Common myeloid progenitor, CD34-positive (primary cell): ENCODE data around the gene OR6X1.

Source experiments
- CTCF ChIA-PET: fragments of 350-600 bp; sonication (Branson Sonifier 250); formaldehyde crosslinking; loops from one replicate; lab custom pipeline; 2021; ENCODE audit warnings: antibody characterized with exemption; lab: Charles Lee
- POLR2A ChIA-PET: fragments of 350-600 bp; sonication (Branson Sonifier 250); formaldehyde crosslinking; loops from one replicate; lab custom pipeline; 2021; ENCODE audit warnings: antibody characterized with exemption; lab: Charles Lee
- DNase-seq, 3 donors: peaks; one replicate each; pipeline versions ENCODE4 v3.0.0 to v3.0.0-alpha.2; 2013
- H3K27ac ChIP-seq, 2 experiments: 1 replicate in 1 of 2; 2 replicates in 1 of 2; pipeline ENCODE4 v1.7.0; 2013; ENCODE audit warnings: inconsistent platforms in 2 of 2, low read length in 2 of 2, mild to moderate bottlenecking in 2 of 2, low read depth in 1 of 2, moderate library complexity in 1 of 2; ENCODE audit not compliant: severe bottlenecking in 2 of 2, insufficient read depth in 1 of 2, poor library complexity in 1 of 2
- H3K27me3 ChIP-seq, 5 experiments: replicated peaks in 2 of 5; 1 replicate in 3 of 5; 2 replicates in 2 of 5; pipeline versions ENCODE4 v1.6.1 to v1.7.0; 2013; ENCODE audit warnings: low read length in 4 of 5, mild to moderate bottlenecking in 2 of 5, moderate library complexity in 2 of 5, inconsistent platforms in 1 of 5; ENCODE audit not compliant: insufficient read depth in 5 of 5, control insufficient read depth in 4 of 5
- H3K36me3 ChIP-seq, 4 experiments: 1 replicate in 2 of 4; 2 replicates in 2 of 4; pipeline versions ENCODE4 v1.6.1 to v1.7.0; 2013; ENCODE audit warnings: low read length in 3 of 4, control low read depth in 1 of 4, mild to moderate bottlenecking in 1 of 4; ENCODE audit not compliant: control insufficient read depth in 4 of 4, insufficient read depth in 4 of 4
- H3K4me1 ChIP-seq, 4 experiments: 1 replicate in 3 of 4; 2 replicates in 1 of 4; pipeline versions ENCODE4 v1.6.1 to v1.7.1; 2013; ENCODE audit warnings: low read length in 3 of 4, mild to moderate bottlenecking in 3 of 4, control low read depth in 1 of 4, inconsistent platforms in 1 of 4, moderate library complexity in 1 of 4; ENCODE audit not compliant: control insufficient read depth in 4 of 4, insufficient read depth in 4 of 4; ENCODE audit errors: control extremely low read depth in 1 of 4
- H3K4me3 ChIP-seq, 7 experiments: 1 replicate in 4 of 7; 2 replicates in 3 of 7; pipeline versions ENCODE4 v1.5.1 to v1.7.0; 2013; ENCODE audit warnings: mild to moderate bottlenecking in 7 of 7, low read length in 6 of 7, moderate library complexity in 6 of 7, inconsistent platforms in 2 of 7, low read depth in 2 of 7, control low read depth in 1 of 7; ENCODE audit not compliant: insufficient read depth in 4 of 7, control insufficient read depth in 1 of 7; ENCODE audit errors: extremely low read depth in 1 of 7
- H3K9me3 ChIP-seq, 5 experiments: 1 replicate in 4 of 5; 2 replicates in 1 of 5; pipeline versions ENCODE4 v1.6.1 to v1.7.1; 2013; ENCODE audit warnings: low read length in 4 of 5, mild to moderate bottlenecking in 2 of 5, inconsistent platforms in 1 of 5, low read depth in 1 of 5, moderate library complexity in 1 of 5; ENCODE audit not compliant: control insufficient read depth in 4 of 5, insufficient read depth in 2 of 5; ENCODE audit errors: control extremely low read depth in 1 of 5
- WGBS: methylation state at CpG from one replicate; pipeline ENCODE4 v1.1.5; 2013; ENCODE audit not compliant: insufficient coverage; 5-methylcytosine and 5-hydroxymethylcytosine counted together

Gene OR6X1

GRCh38 chr11:123773026-123773425 is 18.7 kb upstream of the OR6X1 start:
- no peak for DNase-seq
- H3K27ac ChIP-seq = no peak overlapping the region
- no peaks in the 10 kb centered on the region for H3K36me3 ChIP-seq
- WGBS = 100% methylated on average over 1 of the region's 2 CpGs
- H3K27me3 ChIP-seq = peaks cover 0 to 2% (median 0%) of the 10 kb centered on the region in 5 experiments
- H3K4me3 ChIP-seq = no peak overlapping the region
- ChIA-PET POLR2A (no interaction called here), CTCF (no interaction called here)
- peaks cover 0 to 1% (median 0%) of the 10 kb centered on the region in 5 experiments for H3K9me3 ChIP-seq
- no peaks in the 10 kb centered on the region for H3K4me1 ChIP-seq

- ChIA-PET POLR2A (no interaction called here), CTCF (no interaction called here)
- Histone ChIP-seq H3K9me3 (peaks cover 0 to 1% (median 0%) of the 10 kb centered on the region in 5 experiments), H3K27me3 (peaks cover 0 to 2% (median 0%) of the 10 kb centered on the region in 5 experiments), H3K4me3 (no peak overlapping the region), H3K36me3 (no peaks in the 10 kb centered on the region), H3K27ac (no peak overlapping the region), H3K4me1 (no peaks in the 10 kb centered on the region)
- DNase-seq = no peak
- no CpG with 5 or more reads among the region's 3 CpGs for WGBS
These were observed 17.3 kb upstream of the OR6X1 start for GRCh38 chr11:123771664-123772063.

- peaks cover 0 to 1% (median 0%) of the 10 kb centered on the region in 5 experiments for H3K9me3 ChIP-seq
These were observed 16.4 kb upstream of the OR6X1 start for GRCh38 chr11:123770712-123771111.

GRCh38 chr11:123765601-123766000 is 11.3 kb upstream of the OR6X1 start:
- Histone ChIP-seq H3K4me1 (no peaks in the 10 kb centered on the region), H3K36me3 (no peaks in the 10 kb centered on the region), H3K27ac (no peak overlapping the region), H3K4me3 (no peak overlapping the region), H3K27me3 (no peaks in the 10 kb centered on the region), H3K9me3 (peaks cover 0 to 12% (median 3%) of the 10 kb centered on the region in 5 experiments)
- ChIA-PET CTCF (interaction anchor here (1.1 kb wide), 1 partner anchor 54 kb away, joined by 3 read pairs; no protein-coding TSS in a partner anchor), POLR2A (no interaction called here)
- no peak for DNase-seq
- no CpG with 5 or more reads among the region's 1 CpG for WGBS

More at GRCh38 chr11:123770712-123771111, 16.4 kb upstream of the OR6X1 start:
- no peaks in the 10 kb centered on the region for H3K4me1 ChIP-seq
- H3K27ac ChIP-seq = no peak overlapping the region
- no peaks in the 10 kb centered on the region for H3K36me3 ChIP-seq
- CTCF ChIA-PET = no interaction called here
- DNase-seq = no peak
- H3K27me3 ChIP-seq = peaks cover 0 to 2% (median 0%) of the 10 kb centered on the region in 5 experiments
- POLR2A ChIA-PET = no interaction called here
- H3K4me3 ChIP-seq = no peak overlapping the region

- ChIA-PET POLR2A (no interaction called here), CTCF (no interaction called here)
- H3K4me1 ChIP-seq = no peaks in the 10 kb centered on the region
- H3K36me3 ChIP-seq = no peaks in the 10 kb centered on the region
- H3K27ac ChIP-seq = no peak overlapping the region
- no peaks in the 10 kb centered on the region for H3K27me3 ChIP-seq
- H3K4me3 ChIP-seq = no peak overlapping the region
- peaks cover 0 to 12% (median 3%) of the 10 kb centered on the region in 5 experiments for H3K9me3 ChIP-seq
- no peak for DNase-seq
These were observed 8.1 kb upstream of the OR6X1 start for GRCh38 chr11:123762422-123762821.

GRCh38 chr11:123760894-123761293 is 6.6 kb upstream of the OR6X1 start:
- WGBS = no CpG with 5 or more reads among the region's 1 CpG
- no peak for DNase-seq
- no peak overlapping the region for H3K4me3 ChIP-seq
- H3K9me3 ChIP-seq = peaks cover 0 to 12% (median 3%) of the 10 kb centered on the region in 5 experiments
- H3K27ac ChIP-seq = no peak overlapping the region
- H3K4me1 ChIP-seq = no peaks in the 10 kb centered on the region
- ChIA-PET POLR2A (no interaction called here), CTCF (no interaction called here)
- no peaks in the 10 kb centered on the region for H3K36me3 ChIP-seq
- no peaks in the 10 kb centered on the region for H3K27me3 ChIP-seq

- no peak for DNase-seq
- Histone ChIP-seq H3K36me3 (no peaks in the 10 kb centered on the region), H3K9me3 (peaks cover 0 to 12% (median 3%) of the 10 kb centered on the region in 5 experiments), H3K27ac (no peak overlapping the region), H3K4me1 (no peaks in the 10 kb centered on the region), H3K27me3 (no peaks in the 10 kb centered on the region), H3K4me3 (no peak overlapping the region)
- POLR2A ChIA-PET = no interaction called here
- CTCF ChIA-PET = interaction anchor here (0.5 kb wide), 1 partner anchor 531 kb away, joined by 3 read pairs; no protein-coding TSS in a partner anchor
- 100% methylated on average over 2 of the region's 3 CpGs for WGBS
These were observed 3.7 kb upstream of the OR6X1 start for GRCh38 chr11:123757976-123758375.
